Measurements from ENCODE around the gene MX2. TPM values are rescaled to one million over a fixed set of nuclear protein-coding genes. Genes with fewer than 3 reads are reported as not detected.
"Not testable (repeated sequence)": the region's sequence is repeated elsewhere in the genome, so short reads cannot be mapped to it uniquely, and the experiment has no call there.

The MX2 gene
- total RNA-seq: under 0.01 and 0.40 TPM in 2 replicates

GRCh38 chr21:41361786-41362604 is at the start of gene MX2:
Gene MX2 (plus strand): TSS chr21:41362027. CDS start chr21:41376907, 14,880 bp downstream.
- DNase-seq (ENCODE audit: low read depth in 2 of 2): peak; percentile 42 to 65

- not testable (repeated sequence) for DNase-seq (ENCODE audit: low read depth in 2 of 2)
Observed at GRCh38 chr21:41313285-41314164, 48.3 kb upstream of the MX2 start.

- DNase-seq (ENCODE audit: low read depth in 2 of 2): no peak
Observed at GRCh38 chr21:41315726-41316125, 46.1 kb upstream of the MX2 start.

GRCh38 chr21:41316200-41317062 is 45.4 kb upstream of the MX2 start, which contains the start of gene FAM3B:
Gene FAM3B (plus strand): TSS chr21:41316801. CDS start chr21:41316880, 79 bp downstream.
- DNase-seq (ENCODE audit: low read depth in 2 of 2): no peak

GRCh38 chr21:41317063-41317392 is 44.8 kb upstream of the MX2 start:
- DNase-seq (ENCODE audit: low read depth in 2 of 2): no peak

- DNase-seq (ENCODE audit: low read depth in 2 of 2): no peak
Observed at GRCh38 chr21:41317458-41317857, 44.4 kb upstream of the MX2 start.

GRCh38 chr21:41318218-41318617 is 43.6 kb upstream of the MX2 start:
- no peak for DNase-seq (ENCODE audit: low read depth in 2 of 2)

GRCh38 chr21:41319273-41319672 is 42.6 kb upstream of the MX2 start:
- DNase-seq (ENCODE audit: low read depth in 2 of 2): no peak

- no peak for DNase-seq (ENCODE audit: low read depth in 2 of 2)
Observed at GRCh38 chr21:41321211-41321907, 40.5 kb upstream of the MX2 start.

- no peak for DNase-seq (ENCODE audit: low read depth in 2 of 2)
Observed at GRCh38 chr21:41321908-41322495, 39.8 kb upstream of the MX2 start.

GRCh38 chr21:41322496-41323382 is 39.1 kb upstream of the MX2 start:
- no peak for DNase-seq (ENCODE audit: low read depth in 2 of 2)

GRCh38 chr21:41325138-41325912 is 36.5 kb upstream of the MX2 start:
- no peak for DNase-seq (ENCODE audit: low read depth in 2 of 2)

GRCh38 chr21:41326414-41327080 is 35.3 kb upstream of the MX2 start:
- no peak for DNase-seq (ENCODE audit: low read depth in 2 of 2)

GRCh38 chr21:41327753-41328152 is 34.1 kb upstream of the MX2 start:
- no peak for DNase-seq (ENCODE audit: low read depth in 2 of 2)

GRCh38 chr21:41328660-41329607 is 32.9 kb upstream of the MX2 start:
- no peak for DNase-seq (ENCODE audit: low read depth in 2 of 2)

GRCh38 chr21:41333752-41334151 is 28.1 kb upstream of the MX2 start:
- no peak for DNase-seq (ENCODE audit: low read depth in 2 of 2)

- DNase-seq (ENCODE audit: low read depth in 2 of 2): no peak
Observed at GRCh38 chr21:41337515-41337914, 24.3 kb upstream of the MX2 start.
